ENCODE results near the gene PLIN4. TPM values are rescaled to one million over a fixed set of nuclear protein-coding genes. Genes with fewer than 3 reads are reported as not detected.

PLIN4 gene
- total and polyA plus RNA-seq, 9 of the 15 experiments (the other 6 are each of a cell fraction or from before 2014, with no cell fraction given) = 0.04 to 0.16 (median 0.07) TPM; not detected in 3

DNA sequence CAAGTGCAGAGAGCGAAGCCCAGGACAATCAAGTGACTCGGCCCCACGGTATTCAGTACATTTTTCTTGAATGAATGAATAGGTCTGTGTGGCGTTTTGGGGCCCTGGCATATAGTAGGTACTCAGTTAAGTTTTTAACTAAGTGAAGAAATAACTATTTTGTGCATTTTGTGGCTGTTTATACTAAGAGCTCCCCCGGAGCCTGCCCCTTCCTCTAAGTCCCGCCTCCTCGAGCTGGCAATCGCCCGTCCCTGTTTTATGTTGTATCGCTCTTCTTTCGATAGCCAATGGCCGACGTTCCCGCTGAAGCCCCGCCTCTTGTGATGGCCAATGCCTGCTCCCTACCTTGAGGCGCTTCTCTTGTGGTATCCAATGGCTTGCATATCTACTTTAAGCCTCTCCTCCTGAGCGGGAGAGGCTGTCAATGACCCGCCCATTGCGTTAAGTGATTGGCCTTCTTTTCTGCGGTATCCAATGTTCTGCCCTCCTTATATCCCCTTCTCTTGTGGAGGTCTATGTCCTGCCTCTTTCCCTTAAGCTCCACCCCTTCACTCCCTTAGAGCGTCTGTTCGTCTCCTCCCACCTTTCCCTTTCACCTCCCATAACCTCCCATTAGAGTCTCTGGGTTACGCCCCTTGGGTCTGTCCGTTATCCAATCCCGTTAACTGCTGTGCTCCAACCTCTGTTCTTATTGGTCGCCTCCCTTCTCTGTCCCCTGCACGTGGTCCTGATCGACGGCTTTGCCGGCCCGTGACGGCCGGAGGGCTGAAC lies 46.7 kb downstream of the PLIN4 start (continued):
- TF ChIP-seq ZNF695 (CRISPR knock-in tag; IDR thresholded peaks at IDR 0.05) = no peak
- TF ChIP-seq, protein P1, sequence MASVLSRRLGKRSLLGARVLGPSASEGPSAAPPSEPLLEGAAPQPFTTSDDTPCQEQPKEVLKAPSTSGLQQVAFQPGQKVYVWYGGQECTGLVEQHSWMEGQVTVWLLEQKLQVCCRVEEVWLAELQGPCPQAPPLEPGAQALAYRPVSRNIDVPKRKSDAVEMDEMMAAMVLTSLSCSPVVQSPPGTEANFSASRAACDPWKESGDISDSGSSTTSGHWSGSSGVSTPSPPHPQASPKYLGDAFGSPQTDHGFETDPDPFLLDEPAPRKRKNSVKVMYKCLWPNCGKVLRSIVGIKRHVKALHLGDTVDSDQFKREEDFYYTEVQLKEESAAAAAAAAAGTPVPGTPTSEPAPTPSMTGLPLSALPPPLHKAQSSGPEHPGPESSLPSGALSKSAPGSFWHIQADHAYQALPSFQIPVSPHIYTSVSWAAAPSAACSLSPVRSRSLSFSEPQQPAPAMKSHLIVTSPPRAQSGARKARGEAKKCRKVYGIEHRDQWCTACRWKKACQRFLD (CRISPR knock-in tag; IDR thresholded peaks at IDR 0.05) = no peak
- no peak for TF ChIP-seq SNRNP70 (optimal IDR thresholded peaks at IDR 0.05; ENCODE audit: low read depth, low read length)
- TF ChIP-seq STAT5B (CRISPR knock-in tag; IDR thresholded peaks at IDR 0.05) = no peak
- no peak; the same call in 1 of the 2 replicates for TF ChIP-seq TEAD4 (IDR thresholded peaks at IDR 0.05; ENCODE audit: low read length)
- no peak for TF ChIP-seq TEAD4 (CRISPR knock-in tag; IDR thresholded peaks at IDR 0.05; ENCODE audit: borderline replicate concordance)
- TF ChIP-seq ELF4 (CRISPR knock-in tag; IDR thresholded peaks at IDR 0.05) = no peak; the same call in 1 of the 2 replicates
- TF ChIP-seq, protein P2, sequence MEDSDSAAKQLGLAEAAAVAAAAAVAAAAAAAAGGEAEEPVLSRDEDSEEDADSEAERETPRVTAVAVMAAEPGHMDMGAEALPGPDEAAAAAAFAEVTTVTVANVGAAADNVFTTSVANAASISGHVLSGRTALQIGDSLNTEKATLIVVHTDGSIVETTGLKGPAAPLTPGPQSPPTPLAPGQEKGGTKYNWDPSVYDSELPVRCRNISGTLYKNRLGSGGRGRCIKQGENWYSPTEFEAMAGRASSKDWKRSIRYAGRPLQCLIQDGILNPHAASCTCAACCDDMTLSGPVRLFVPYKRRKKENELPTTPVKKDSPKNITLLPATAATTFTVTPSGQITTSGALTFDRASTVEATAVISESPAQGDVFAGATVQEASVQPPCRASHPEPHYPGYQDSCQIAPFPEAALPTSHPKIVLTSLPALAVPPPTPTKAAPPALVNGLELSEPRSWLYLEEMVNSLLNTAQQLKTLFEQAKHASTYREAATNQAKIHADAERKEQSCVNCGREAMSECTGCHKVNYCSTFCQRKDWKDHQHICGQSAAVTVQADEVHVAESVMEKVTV (CRISPR knock-in tag; IDR thresholded peaks at IDR 0.05) = no peak
- TF ChIP-seq, protein P3, sequence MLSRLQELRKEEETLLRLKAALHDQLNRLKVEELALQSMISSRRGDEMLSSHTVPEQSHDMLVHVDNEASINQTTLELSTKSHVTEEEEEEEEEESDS (CRISPR knock-in tag; IDR thresholded peaks at IDR 0.05) = no peak
- no peak for TF ChIP-seq ZKSCAN8 (CRISPR knock-in tag; IDR thresholded peaks at IDR 0.05)
- TF ChIP-seq, protein P4, sequence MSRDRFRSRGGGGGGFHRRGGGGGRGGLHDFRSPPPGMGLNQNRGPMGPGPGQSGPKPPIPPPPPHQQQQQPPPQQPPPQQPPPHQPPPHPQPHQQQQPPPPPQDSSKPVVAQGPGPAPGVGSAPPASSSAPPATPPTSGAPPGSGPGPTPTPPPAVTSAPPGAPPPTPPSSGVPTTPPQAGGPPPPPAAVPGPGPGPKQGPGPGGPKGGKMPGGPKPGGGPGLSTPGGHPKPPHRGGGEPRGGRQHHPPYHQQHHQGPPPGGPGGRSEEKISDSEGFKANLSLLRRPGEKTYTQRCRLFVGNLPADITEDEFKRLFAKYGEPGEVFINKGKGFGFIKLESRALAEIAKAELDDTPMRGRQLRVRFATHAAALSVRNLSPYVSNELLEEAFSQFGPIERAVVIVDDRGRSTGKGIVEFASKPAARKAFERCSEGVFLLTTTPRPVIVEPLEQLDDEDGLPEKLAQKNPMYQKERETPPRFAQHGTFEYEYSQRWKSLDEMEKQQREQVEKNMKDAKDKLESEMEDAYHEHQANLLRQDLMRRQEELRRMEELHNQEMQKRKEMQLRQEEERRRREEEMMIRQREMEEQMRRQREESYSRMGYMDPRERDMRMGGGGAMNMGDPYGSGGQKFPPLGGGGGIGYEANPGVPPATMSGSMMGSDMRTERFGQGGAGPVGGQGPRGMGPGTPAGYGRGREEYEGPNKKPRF (IDR thresholded peaks at IDR 0.05; ENCODE audit: low read depth, low read length) = no peak
- TF ChIP-seq SMARCA5 (IDR thresholded peaks at IDR 0.05) = no peak
- TF ChIP-seq KLF16 (IDR thresholded peaks at IDR 0.05) = no peak
- TF ChIP-seq ZFP1 (CRISPR knock-in tag; IDR thresholded peaks at IDR 0.05) = no peak
- TF ChIP-seq BCL6 (CRISPR knock-in tag; IDR thresholded peaks at IDR 0.05) = no peak
- TF ChIP-seq, protein P5, sequence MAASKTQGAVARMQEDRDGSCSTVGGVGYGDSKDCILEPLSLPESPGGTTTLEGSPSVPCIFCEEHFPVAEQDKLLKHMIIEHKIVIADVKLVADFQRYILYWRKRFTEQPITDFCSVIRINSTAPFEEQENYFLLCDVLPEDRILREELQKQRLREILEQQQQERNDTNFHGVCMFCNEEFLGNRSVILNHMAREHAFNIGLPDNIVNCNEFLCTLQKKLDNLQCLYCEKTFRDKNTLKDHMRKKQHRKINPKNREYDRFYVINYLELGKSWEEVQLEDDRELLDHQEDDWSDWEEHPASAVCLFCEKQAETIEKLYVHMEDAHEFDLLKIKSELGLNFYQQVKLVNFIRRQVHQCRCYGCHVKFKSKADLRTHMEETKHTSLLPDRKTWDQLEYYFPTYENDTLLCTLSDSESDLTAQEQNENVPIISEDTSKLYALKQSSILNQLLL (CRISPR knock-in tag; IDR thresholded peaks at IDR 0.05; ENCODE audit: borderline replicate concordance) = no peak
- no peak for TF ChIP-seq HNRNPH1 (optimal IDR thresholded peaks at IDR 0.05; ENCODE audit: low read depth, low read length)
- TF ChIP-seq ZNF124 (CRISPR knock-in tag; IDR thresholded peaks at IDR 0.05) = no peak
- no peak for TF ChIP-seq RBM15 (IDR thresholded peaks at IDR 0.05; ENCODE audit: insufficient read depth, low read length)
- no peak for TF ChIP-seq TAL1 (IDR thresholded peaks at IDR 0.05)
- peak; percentile 54; the same call in 1 of the 2 replicates for TF ChIP-seq CHCHD3 (CRISPR knock-in tag; IDR thresholded peaks at IDR 0.05)
- TF ChIP-seq ZNF3 (CRISPR knock-in tag; IDR thresholded peaks at IDR 0.05) = no peak
- TF ChIP-seq ZNF212 (CRISPR knock-in tag; IDR thresholded peaks at IDR 0.05) = no peak
- TF ChIP-seq SMAD3 (CRISPR knock-in tag; conservative IDR thresholded peaks at IDR 0.05) = no peak

Measured in K562 (cell line).